DOHH2 (cell line): ENCODE data around the gene TIMM17B.

Source experiments
- H3F3A ChIP-seq: fragments of 200-600 bp; sonication (generic), shearing (Covaris generic); 2 replicates; pipeline ENCODE4 v1.6.0; 2016; ENCODE audit warnings: antibody characterized with exemption, mild to moderate bottlenecking; ENCODE audit not compliant: control insufficient read depth, insufficient read depth
- H3K27ac ChIP-seq: fragments of 200-600 bp; sonication (generic); 2 replicates; pipeline ENCODE4 v1.5.1; 2014; ENCODE audit warnings: low read depth, mild to moderate bottlenecking, low read length, moderate library complexity
- H3K27me3 ChIP-seq: fragments of 200-600 bp; sonication (generic); 2 replicates; pipeline ENCODE4 v1.6.1; 2014; ENCODE audit warnings: mild to moderate bottlenecking, low read length, mixed read lengths; ENCODE audit not compliant: control insufficient read depth
- H3K36me3 ChIP-seq: fragments of 200-600 bp; sonication (generic); 2 replicates; pipeline ENCODE4 v1.6.1; 2014; ENCODE audit warnings: mild to moderate bottlenecking, low read length, moderate library complexity, mixed read lengths; ENCODE audit not compliant: control insufficient read depth
- H3K4me1 ChIP-seq: fragments of 200-600 bp; sonication (generic); 2 replicates; pipeline ENCODE4 v1.6.1; 2014; ENCODE audit warnings: mild to moderate bottlenecking, low read length, mixed read lengths; ENCODE audit not compliant: control insufficient read depth
- H3K4me2 ChIP-seq: fragments of 200-600 bp; sonication (generic); 2 replicates; pipeline ENCODE4 v1.6.0; 2014; ENCODE audit warnings: mild to moderate bottlenecking, low read length, moderate library complexity
- H3K4me3 ChIP-seq: fragments of 200-600 bp; sonication (generic); 2 replicates; pipeline ENCODE4 v1.5.1; 2014; ENCODE audit warnings: mild to moderate bottlenecking, low read length, mixed read lengths
- H3K79me2 ChIP-seq: fragments of 200-600 bp; sonication (generic); 2 replicates; pipeline ENCODE4 v1.6.1; 2014; ENCODE audit warnings: mild to moderate bottlenecking, low read length, mixed read lengths; ENCODE audit not compliant: control insufficient read depth
- H3K9me2 ChIP-seq: fragments of 200-600 bp; sonication (generic); replicated peaks from 2 replicates; pipeline ENCODE4 v1.6.1; 2014; ENCODE audit warnings: mild to moderate bottlenecking, low read length, mixed read lengths; ENCODE audit not compliant: control insufficient read depth
- H3K9me3 ChIP-seq: fragments of 200-600 bp; sonication (generic); 2 replicates; pipeline ENCODE4 v1.6.1; 2014; ENCODE audit warnings: antibody characterized with exemption, low read length, mixed read lengths; ENCODE audit not compliant: control insufficient read depth, insufficient read depth
- H4K20me1 ChIP-seq: fragments of 200-600 bp; sonication (generic); 2 replicates; pipeline ENCODE4 v1.6.0; 2014; ENCODE audit warnings: low read depth, mild to moderate bottlenecking, antibody characterized with exemption, low read length, moderate library complexity; ENCODE audit not compliant: control insufficient read depth, insufficient read depth
- EZH2phosphoT487 ChIP-seq: fragments of 200-600 bp; sonication (generic); IDR thresholded peaks from 2 replicates; pipeline ENCODE4 v1.6.1; 2017; ENCODE audit warnings: borderline replicate concordance, mild to moderate bottlenecking, antibody characterized with exemption, low read length, moderate library complexity, mixed read lengths
- TF ChIP-seq, protein P1 (sequence below): fragments of 200-600 bp; sonication (generic); IDR thresholded peaks from one replicate; pipeline ENCODE4 v1.5.1; 2014; ENCODE audit warnings: antibody characterized with exemption, mild to moderate bottlenecking, low read depth, low read length; ENCODE audit not compliant: poor library complexity, severe bottlenecking

The TIMM17B gene

DNA sequence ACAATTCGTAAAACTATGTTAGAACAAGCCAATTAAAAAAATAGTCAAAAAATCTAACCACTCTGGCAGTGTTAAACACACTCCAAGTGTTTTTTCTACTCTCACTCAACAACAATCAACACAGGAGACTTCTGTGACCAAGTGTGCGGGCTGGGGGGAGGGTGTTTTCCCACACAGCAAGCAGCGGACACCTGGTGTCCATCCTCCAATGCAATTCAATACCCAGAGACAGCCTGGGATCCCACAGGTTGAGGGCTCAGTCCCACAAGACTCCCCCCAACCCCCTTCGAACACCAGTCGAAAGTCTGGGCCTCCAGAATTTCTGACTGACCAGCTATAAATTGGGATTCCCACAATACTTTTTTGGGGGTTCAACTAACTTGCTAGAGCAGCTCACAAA lies 29.6 kb upstream of the TIMM17B start:
- Histone ChIP-seq H3K79me2 (peaks cover 9% of the 10 kb centered on the region; the same call in 1 of the 2 replicates), H3K9me2 (no peaks in the 10 kb centered on the region), H4K20me1 (no peaks in the 10 kb centered on the region), H3K9me3 (no peaks in the 10 kb centered on the region), H3F3A (no peaks in the 10 kb centered on the region), H3K4me2 (no peak overlapping the region), H3K36me3 (peaks cover 26% of the 10 kb centered on the region), H3K27ac (no peak overlapping the region), H3K4me1 (peaks cover 15% of the 10 kb centered on the region), H3K27me3 (no peaks in the 10 kb centered on the region), H3K4me3 (no peak overlapping the region)
- TF ChIP-seq, protein P1, sequence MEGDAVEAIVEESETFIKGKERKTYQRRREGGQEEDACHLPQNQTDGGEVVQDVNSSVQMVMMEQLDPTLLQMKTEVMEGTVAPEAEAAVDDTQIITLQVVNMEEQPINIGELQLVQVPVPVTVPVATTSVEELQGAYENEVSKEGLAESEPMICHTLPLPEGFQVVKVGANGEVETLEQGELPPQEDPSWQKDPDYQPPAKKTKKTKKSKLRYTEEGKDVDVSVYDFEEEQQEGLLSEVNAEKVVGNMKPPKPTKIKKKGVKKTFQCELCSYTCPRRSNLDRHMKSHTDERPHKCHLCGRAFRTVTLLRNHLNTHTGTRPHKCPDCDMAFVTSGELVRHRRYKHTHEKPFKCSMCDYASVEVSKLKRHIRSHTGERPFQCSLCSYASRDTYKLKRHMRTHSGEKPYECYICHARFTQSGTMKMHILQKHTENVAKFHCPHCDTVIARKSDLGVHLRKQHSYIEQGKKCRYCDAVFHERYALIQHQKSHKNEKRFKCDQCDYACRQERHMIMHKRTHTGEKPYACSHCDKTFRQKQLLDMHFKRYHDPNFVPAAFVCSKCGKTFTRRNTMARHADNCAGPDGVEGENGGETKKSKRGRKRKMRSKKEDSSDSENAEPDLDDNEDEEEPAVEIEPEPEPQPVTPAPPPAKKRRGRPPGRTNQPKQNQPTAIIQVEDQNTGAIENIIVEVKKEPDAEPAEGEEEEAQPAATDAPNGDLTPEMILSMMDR: no peak
- TF ChIP-seq EZH2phosphoT487: no peak

DNA sequence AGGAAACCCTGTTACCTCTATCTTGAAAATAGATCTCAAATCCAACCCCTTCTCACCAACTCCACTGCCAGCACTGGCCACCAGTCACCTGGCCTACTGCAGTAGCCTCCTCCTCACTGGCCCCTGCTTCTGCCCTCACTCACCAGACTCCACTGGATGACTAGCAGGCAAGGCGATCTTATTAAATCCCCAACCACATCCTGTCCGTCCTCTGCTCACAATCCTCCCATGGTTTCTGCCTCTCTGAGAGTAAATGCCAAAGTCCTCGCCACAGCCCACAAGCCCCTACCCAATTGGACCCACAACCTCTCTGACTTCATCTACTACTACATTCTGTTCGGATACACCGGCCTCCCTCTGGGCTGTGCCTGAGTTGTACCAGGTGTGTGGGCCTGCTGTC lies 26.7 kb upstream of the TIMM17B start:
- peaks cover 10% of the 10 kb centered on the region for H3F3A ChIP-seq
- no peaks in the 10 kb centered on the region for H3K27me3 ChIP-seq
- peaks cover 32% of the 10 kb centered on the region for H3K4me1 ChIP-seq
- H3K4me3 ChIP-seq: no peak overlapping the region
- no peaks in the 10 kb centered on the region for H3K9me2 ChIP-seq
- TF ChIP-seq, protein P1: no peak
- no peak for TF ChIP-seq EZH2phosphoT487
- no peak overlapping the region for H3K4me2 ChIP-seq
- H3K36me3 ChIP-seq: peaks cover 26% of the 10 kb centered on the region
- no peaks in the 10 kb centered on the region for H3K9me3 ChIP-seq
- no peaks in the 10 kb centered on the region for H4K20me1 ChIP-seq
- H3K27ac ChIP-seq: no peak overlapping the region
- peaks cover 9% of the 10 kb centered on the region; the same call in 1 of the 2 replicates for H3K79me2 ChIP-seq

DNA sequence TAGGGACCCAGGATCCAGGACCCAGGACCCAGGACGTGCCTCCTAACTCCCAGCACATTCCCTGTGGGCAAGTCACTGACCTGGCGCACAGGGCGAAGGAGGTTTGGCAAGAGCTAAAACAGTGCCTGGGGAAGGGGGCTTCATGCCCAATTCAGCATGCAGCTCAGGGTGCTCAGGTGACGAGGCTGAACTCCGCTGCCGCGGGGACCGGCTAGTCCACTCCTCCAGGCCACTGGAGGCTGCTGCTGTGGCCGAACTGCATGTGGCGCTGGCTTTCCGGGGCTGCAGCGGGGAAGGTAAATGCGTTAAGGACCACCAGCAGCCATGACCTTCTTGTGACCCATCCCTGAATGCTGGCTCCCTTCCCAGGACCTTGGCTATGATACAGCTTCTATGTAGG lies 26.2 kb upstream of the TIMM17B start:
- Histone ChIP-seq H4K20me1 (no peaks in the 10 kb centered on the region), H3K9me2 (no peaks in the 10 kb centered on the region), H3K9me3 (no peaks in the 10 kb centered on the region), H3K4me3 (no peak overlapping the region), H3F3A (peaks cover 10% of the 10 kb centered on the region), H3K4me2 (no peak overlapping the region), H3K79me2 (peaks cover 9% of the 10 kb centered on the region), H3K27ac (no peak overlapping the region), H3K4me1 (peaks cover 33% of the 10 kb centered on the region), H3K27me3 (no peaks in the 10 kb centered on the region), H3K36me3 (peaks cover 28% of the 10 kb centered on the region)
- TF ChIP-seq, protein P1: no peak

DNA sequence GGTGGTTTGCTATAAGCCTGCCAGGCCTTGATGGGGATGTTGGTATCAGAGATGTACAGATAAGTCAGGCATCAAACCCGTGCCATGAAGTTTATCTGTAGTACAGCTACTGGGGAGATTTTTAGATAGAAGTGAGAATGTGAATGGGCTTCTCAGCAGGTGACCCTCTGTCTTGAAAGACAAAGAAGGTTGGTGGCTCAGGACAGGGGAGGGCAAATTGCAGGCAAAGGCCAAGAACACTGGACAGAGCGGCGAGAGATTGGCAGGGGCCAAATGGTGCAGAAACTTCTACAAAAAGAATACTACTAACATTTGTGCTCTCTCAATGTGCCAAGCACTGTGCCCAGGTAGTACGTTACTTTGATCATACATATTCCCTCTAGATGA lies 23.1 kb upstream of the TIMM17B start:
- Histone ChIP-seq H3K4me2 (peak overlapping the region; percentile 61), H3K9me2 (no peaks in the 10 kb centered on the region), H3F3A (peaks cover 10% of the 10 kb centered on the region), H3K27ac (peak overlapping the region; percentile 64), H3K4me1 (peaks cover 28% of the 10 kb centered on the region), H3K4me3 (no peak overlapping the region), H3K9me3 (no peaks in the 10 kb centered on the region), H3K79me2 (peaks cover 30% of the 10 kb centered on the region), H3K36me3 (peaks cover 34% of the 10 kb centered on the region), H3K27me3 (no peaks in the 10 kb centered on the region), H4K20me1 (0 out of 2 replicates have a peak, but pooled peaks cover 7% of the 10 kb centered on the region)
- TF ChIP-seq, protein P1: no peak
- TF ChIP-seq EZH2phosphoT487: no peak
